Gastrocnemius medialis (tissue), 4 donors: Measurements from ENCODE around the gene THY1. TPM values are rescaled to one million over a fixed set of nuclear protein-coding genes. Genes with fewer than 3 reads are reported as not detected.
A peak's percentile ranks its signal among the peaks of the same experiment; 100 is the strongest.

Experiments
- ATAC-seq, 2 donors: fragments of 150-250 bp; one replicate each; pipeline ENCODE4 v1.9.1; 2016
- DNase-seq, 2 donors: peaks; one replicate each; pipeline ENCODE4 v3.0.0-alpha.2; 2019
- H3K27ac ChIP-seq, 4 donors: fragments of 200-600 bp; sonication (generic); 1 replicate in 1 of 4; 2 replicates in 3 of 4; pipeline ENCODE4 v1.5.1; 2016 to 2018; ENCODE audit warnings: mild to moderate bottlenecking in 2 of 4, moderate library complexity in 1 of 4
- H3K27me3 ChIP-seq, 3 donors: fragments of 200-600 bp; sonication (generic) in 2 of 3; 1 replicate in 1 of 3; 2 replicates in 2 of 3; pipeline versions ENCODE4 v1.5.1 to v1.6.0; 2016 to 2019; ENCODE audit warnings: mild to moderate bottlenecking in 1 of 3, moderate library complexity in 1 of 3
- H3K36me3 ChIP-seq, 2 donors: fragments of 200-600 bp; sonication (generic) in 1 of 2; one replicate each; pipeline ENCODE4 v1.5.1; 2017 to 2018
- H3K4me1 ChIP-seq, 2 donors: fragments of 200-600 bp; sonication (generic) in 1 of 2; one replicate each; pipeline ENCODE4 v1.5.1; 2016 to 2017; ENCODE audit warnings: mild to moderate bottlenecking in 2 of 2
- H3K4me3 ChIP-seq, 4 donors: fragments of 200-600 bp; sonication (generic) in 3 of 4; 1 replicate in 1 of 4; 2 replicates in 3 of 4; pipeline ENCODE4 v1.5.1; 2016 to 2019; ENCODE audit warnings: mild to moderate bottlenecking in 2 of 4
- H3K9me3 ChIP-seq, 3 donors: fragments of 200-600 bp; sonication (generic) in 2 of 3; 1 replicate in 1 of 3; 2 replicates in 2 of 3; pipeline ENCODE4 v1.5.1; 2016 to 2019
- POLR2A ChIP-seq, 2 donors: fragments of 450-650 bp; IDR thresholded peaks; one replicate each; pipeline ENCODE4 v1.6.1; 2017; ENCODE audit warnings: antibody characterized with exemption in 2 of 2, mild to moderate bottlenecking in 2 of 2, moderate library complexity in 2 of 2
- in situ Hi-C, 4 donors: fragments of 200-750 bp; cut with MboI; loops; one replicate each; pipeline versions ENCODE4 v1.15.0 to v1.8.0; 2017; ENCODE audit warnings: low sequenced_read_pairs in 4 of 4
- intact Hi-C: fragments of 100-400 bp; cut with DNase I; formaldehyde crosslinking; loops from one replicate; pipeline ENCODE4 v1.15.1; 2023; ENCODE audit warnings: low total_unique reads
- total RNA-seq, 4 donors: library from RNA; depleted of rRNA; stranded (reverse); fragments of >200 nt; gene quantifications; one replicate each; pipeline versions ENCODE4 v1.1.0 to v1.2.3, GENCODE V29; 2016
- TF ChIP-seq, protein P1 (sequence below), 5 experiments: fragments of 450-650 bp in 3 of 5; fragments of 200-600 bp in 2 of 5; sonication (generic) in 2 of 5; IDR thresholded peaks in 4 of 5; conservative IDR thresholded peaks in 1 of 5; 1 replicate in 4 of 5; 2 replicates in 1 of 5; pipeline ENCODE4 v1.5.1; 2016 to 2019; ENCODE audit warnings: antibody characterized with exemption in 5 of 5, mild to moderate bottlenecking in 3 of 5, moderate library complexity in 3 of 5

THY1 gene
- total RNA-seq, 4 donors from 2014 or later = 0.22 to 0.70 (median 0.36) TPM; not detected in 1

DNA sequence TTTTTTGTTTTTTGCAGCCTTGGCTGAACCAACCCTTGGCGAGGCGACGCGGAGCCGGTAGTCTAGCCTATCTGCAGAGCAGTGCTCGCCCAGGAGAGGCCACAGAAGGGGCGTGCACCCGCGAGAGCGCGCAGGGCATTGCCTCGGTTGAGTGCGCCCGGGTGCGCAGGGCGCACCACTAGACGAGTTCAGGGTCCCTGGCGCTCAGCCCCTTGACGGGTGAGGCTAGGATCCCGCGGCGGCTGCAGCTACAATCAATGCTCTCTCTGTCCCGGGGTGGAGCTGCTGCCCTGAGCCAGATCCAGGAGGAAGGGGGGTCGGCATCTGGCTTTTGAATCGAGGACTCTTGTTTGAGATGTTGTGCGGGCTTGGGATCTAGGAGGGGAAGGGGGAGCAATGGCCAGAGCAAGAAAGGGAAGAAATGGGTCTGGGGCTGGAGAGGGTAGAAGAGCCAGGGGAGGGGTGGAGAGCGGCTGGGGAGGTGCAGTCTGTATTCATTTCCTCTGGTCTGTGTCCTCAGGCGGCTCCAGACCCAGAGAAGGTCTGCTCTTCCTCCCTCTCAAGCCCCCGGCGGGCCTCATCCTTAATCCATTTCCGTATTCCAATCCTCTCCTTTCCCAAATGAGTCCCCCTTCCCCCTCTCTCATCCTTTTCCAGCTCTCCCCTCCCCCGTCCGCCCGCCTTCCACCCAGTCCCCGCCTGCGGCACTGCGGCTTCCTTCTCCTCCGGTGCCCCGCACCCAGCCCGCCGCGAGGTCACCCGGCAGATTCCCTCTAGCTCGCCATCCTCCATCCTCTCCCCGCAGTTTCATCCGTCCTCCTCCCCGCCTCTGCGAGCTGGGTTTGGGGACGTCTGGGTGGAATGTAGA is 797 bp downstream of the THY1 start:
- H3K27me3 ChIP-seq = peaks cover 30 to 44% (median 42%) of the 10 kb centered on the region in 3 donors

DNA sequence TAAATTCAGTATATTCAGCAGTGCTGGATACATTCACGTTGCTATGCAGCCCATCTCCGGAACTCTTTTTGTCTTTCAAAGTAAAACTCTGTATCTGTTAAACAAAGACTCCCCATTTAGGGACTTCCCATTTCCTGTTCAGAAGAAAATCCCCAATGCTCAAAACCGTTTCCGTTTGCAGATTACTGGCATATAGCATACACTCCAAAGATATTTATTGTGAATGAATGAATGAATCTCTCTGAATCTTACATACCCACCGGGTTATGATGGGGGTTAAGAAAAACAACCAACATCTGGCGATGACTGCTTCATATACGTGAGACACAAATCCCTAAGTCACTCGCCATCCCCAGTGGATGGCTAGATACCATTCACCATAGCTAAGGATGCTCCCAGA is 1.6 kb downstream of the THY1 start:
- H3K4me3 ChIP-seq = peak overlapping the region in 2 of 4 donors; percentile 40 to 48

More for the DNA sequence above, 797 bp downstream of the THY1 start:
- ATAC-seq (no peak), DNase-seq (no peak)
- Histone ChIP-seq H3K4me3 (peak overlapping the region; percentile 22 to 48 (median 40)), H3K9me3 (no peaks in the 10 kb centered on the region), H3K27ac (no peak overlapping the region), H3K36me3 (no peaks in the 10 kb centered on the region), H3K4me1 (peaks cover 8% of the 10 kb centered on the region in 2 donors)
- intact Hi-C loops (no loop called here), in situ Hi-C loops (no loop called here)
- TF ChIP-seq, protein P1, sequence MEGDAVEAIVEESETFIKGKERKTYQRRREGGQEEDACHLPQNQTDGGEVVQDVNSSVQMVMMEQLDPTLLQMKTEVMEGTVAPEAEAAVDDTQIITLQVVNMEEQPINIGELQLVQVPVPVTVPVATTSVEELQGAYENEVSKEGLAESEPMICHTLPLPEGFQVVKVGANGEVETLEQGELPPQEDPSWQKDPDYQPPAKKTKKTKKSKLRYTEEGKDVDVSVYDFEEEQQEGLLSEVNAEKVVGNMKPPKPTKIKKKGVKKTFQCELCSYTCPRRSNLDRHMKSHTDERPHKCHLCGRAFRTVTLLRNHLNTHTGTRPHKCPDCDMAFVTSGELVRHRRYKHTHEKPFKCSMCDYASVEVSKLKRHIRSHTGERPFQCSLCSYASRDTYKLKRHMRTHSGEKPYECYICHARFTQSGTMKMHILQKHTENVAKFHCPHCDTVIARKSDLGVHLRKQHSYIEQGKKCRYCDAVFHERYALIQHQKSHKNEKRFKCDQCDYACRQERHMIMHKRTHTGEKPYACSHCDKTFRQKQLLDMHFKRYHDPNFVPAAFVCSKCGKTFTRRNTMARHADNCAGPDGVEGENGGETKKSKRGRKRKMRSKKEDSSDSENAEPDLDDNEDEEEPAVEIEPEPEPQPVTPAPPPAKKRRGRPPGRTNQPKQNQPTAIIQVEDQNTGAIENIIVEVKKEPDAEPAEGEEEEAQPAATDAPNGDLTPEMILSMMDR (IDR thresholded peaks at IDR 0.05 in 4 of 5, conservative IDR thresholded peaks at IDR 0.05 in 1 of 5) = no peak
- no peak for TF ChIP-seq POLR2A (IDR thresholded peaks at IDR 0.05)

DNA sequence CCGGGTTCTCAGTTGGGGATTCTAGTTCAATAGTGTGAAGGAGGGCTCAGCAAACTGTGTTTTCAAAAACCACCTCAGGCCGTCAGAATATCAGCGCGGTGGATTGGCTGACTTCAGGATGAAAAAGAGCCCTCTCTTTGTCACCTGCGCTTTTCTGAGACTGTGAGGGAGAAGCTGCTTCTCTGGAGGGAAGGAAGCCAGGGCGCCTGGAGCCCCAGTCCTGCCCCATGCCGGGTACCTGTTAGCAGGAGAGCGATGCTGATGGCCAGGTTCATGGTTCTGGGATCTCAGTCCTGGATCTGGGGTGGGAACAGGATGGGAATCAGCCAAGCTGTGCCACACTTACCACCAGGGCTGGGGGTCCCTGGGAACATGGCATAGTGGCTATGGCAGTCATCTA is 2.3 kb downstream of the THY1 start:
- ATAC-seq = no peak
- TF ChIP-seq, protein P1 (IDR thresholded peaks at IDR 0.05 in 4 of 5, conservative IDR thresholded peaks at IDR 0.05 in 1 of 5) = no peak
- TF ChIP-seq POLR2A (IDR thresholded peaks at IDR 0.05) = no peak
- H3K4me1 ChIP-seq = peaks cover 8% of the 10 kb centered on the region in 2 donors
- intact Hi-C loops (no loop called here), in situ Hi-C loops (no loop called here)
- H3K4me3 ChIP-seq = no peak overlapping the region
- peaks cover 30 to 44% (median 42%) of the 10 kb centered on the region in 3 donors for H3K27me3 ChIP-seq
- no peak overlapping the region for H3K27ac ChIP-seq
- DNase-seq = no peak
- H3K36me3 ChIP-seq = no peaks in the 10 kb centered on the region
- no peaks in the 10 kb centered on the region for H3K9me3 ChIP-seq

More for the DNA sequence above, 1.6 kb downstream of the THY1 start:
- Histone ChIP-seq H3K4me1 (peaks cover 8% of the 10 kb centered on the region in 2 donors), H3K27me3 (peaks cover 30 to 44% (median 42%) of the 10 kb centered on the region in 3 donors), H3K27ac (no peak overlapping the region), H3K9me3 (no peaks in the 10 kb centered on the region), H3K36me3 (no peaks in the 10 kb centered on the region)
- DNase-seq = no peak
- TF ChIP-seq POLR2A (IDR thresholded peaks at IDR 0.05) = no peak
- TF ChIP-seq, protein P1 (IDR thresholded peaks at IDR 0.05 in 4 of 5, conservative IDR thresholded peaks at IDR 0.05 in 1 of 5) = no peak
- no peak for ATAC-seq
- in situ Hi-C loops (no loop called here), intact Hi-C loops (no loop called here)

DNA sequence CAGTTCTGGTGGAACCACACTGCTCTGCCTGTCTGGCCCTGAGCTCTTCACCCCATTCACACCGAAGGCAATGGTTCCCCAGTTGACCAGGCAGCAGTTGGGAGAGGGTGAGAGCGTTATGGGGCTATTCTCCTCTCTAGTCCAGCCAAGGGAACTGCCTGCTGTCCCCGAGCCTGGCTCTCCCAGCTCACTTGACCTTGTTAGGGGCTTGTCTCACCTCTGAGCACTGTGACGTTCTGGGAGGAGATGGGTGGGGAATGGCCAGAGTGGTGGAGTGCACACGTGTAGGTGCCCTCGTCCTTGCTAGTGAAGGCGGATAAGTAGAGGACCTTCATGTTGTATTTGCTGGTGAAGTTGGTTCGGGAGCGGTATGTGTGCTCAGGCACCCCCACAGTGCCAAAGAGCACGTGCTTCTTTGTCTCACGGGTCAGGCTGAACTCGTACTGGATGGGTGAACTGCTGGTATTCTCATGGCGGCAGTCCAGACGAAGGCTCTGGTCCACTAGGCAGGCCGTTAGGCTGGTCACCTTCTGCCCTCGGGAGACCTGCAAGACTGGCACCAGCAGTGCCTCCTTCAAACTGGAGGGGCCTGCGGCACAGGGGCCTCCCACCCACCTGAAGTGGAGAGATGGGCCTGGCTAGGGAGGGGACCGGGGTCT is 3.0 kb downstream of the THY1 start:
- DNase-seq (no peak), ATAC-seq (no peak)
- Histone ChIP-seq H3K9me3 (no peaks in the 10 kb centered on the region), H3K4me1 (peaks cover 8% of the 10 kb centered on the region in 2 donors), H3K4me3 (no peak overlapping the region), H3K27me3 (peaks cover 30 to 44% (median 42%) of the 10 kb centered on the region in 3 donors), H3K27ac (no peak overlapping the region), H3K36me3 (no peaks in the 10 kb centered on the region)
- in situ Hi-C loops (no loop called here), intact Hi-C loops (no loop called here)
- TF ChIP-seq, protein P1 (IDR thresholded peaks at IDR 0.05 in 4 of 5, conservative IDR thresholded peaks at IDR 0.05 in 1 of 5) = no peak
- no peak for TF ChIP-seq POLR2A (IDR thresholded peaks at IDR 0.05)
